Myocyte (in vitro differentiated cells): Measurements from ENCODE around the gene SLC10A6. TPM values are rescaled to one million over a fixed set of nuclear protein-coding genes. Genes with fewer than 3 reads are reported as not detected.

ENCODE experiments used
- DNase-seq: peaks from one replicate; pipeline ENCODE4 v3.0.0-alpha.2; 2012; ENCODE audit warnings: low read depth
- total RNA-seq: library from RNA; depleted of rRNA; stranded (reverse); fragments of >200 nt; gene quantifications from 2 replicates; pipeline ENCODE4 v1.2.3, GENCODE V29; 2014

Gene SLC10A6
- total RNA-seq, 1 donor from 2014 or later: not detected

GRCh38 chr4:86788826-86789225 lies 60.4 kb downstream of the SLC10A6 start:
- no peak for DNase-seq

- DNase-seq: no peak
Measured at GRCh38 chr4:86778175-86778574, 71.0 kb downstream of the SLC10A6 start.

GRCh38 chr4:86775061-86775460 lies 74.1 kb downstream of the SLC10A6 start:
- DNase-seq: no peak

Other genes with a start within 250 kb of the SLC10A6 start
- gene C4orf36, start 43.0 kb upstream of the SLC10A6 start, total RNA-seq: 0.21 TPM in 1 of 2 replicates, not detected in the other
- 10.7 and 13.7 TPM in 2 replicates for gene AFF1, start 85.6 kb upstream of the SLC10A6 start, total RNA-seq